Stimulated activated CD4-positive, alpha-beta T cell treated with anti-CD3 and anti-CD28 coated beads, Interleukin-15, amount 100 ng/mL, for 1 hour (primary cell): Measurements from ENCODE around the gene UBA7.
"Not testable (repeated sequence)": the region's sequence is repeated elsewhere in the genome, so short reads cannot be mapped to it uniquely, and the experiment has no call there.

Experiments
- DNase-seq, 2 donors: peaks; one replicate each; pipeline ENCODE4 v3.0.0-alpha.2; 2020; ENCODE audit warnings: low read depth in 1 of 2, low spot score in 1 of 2

The UBA7 gene, protein sequence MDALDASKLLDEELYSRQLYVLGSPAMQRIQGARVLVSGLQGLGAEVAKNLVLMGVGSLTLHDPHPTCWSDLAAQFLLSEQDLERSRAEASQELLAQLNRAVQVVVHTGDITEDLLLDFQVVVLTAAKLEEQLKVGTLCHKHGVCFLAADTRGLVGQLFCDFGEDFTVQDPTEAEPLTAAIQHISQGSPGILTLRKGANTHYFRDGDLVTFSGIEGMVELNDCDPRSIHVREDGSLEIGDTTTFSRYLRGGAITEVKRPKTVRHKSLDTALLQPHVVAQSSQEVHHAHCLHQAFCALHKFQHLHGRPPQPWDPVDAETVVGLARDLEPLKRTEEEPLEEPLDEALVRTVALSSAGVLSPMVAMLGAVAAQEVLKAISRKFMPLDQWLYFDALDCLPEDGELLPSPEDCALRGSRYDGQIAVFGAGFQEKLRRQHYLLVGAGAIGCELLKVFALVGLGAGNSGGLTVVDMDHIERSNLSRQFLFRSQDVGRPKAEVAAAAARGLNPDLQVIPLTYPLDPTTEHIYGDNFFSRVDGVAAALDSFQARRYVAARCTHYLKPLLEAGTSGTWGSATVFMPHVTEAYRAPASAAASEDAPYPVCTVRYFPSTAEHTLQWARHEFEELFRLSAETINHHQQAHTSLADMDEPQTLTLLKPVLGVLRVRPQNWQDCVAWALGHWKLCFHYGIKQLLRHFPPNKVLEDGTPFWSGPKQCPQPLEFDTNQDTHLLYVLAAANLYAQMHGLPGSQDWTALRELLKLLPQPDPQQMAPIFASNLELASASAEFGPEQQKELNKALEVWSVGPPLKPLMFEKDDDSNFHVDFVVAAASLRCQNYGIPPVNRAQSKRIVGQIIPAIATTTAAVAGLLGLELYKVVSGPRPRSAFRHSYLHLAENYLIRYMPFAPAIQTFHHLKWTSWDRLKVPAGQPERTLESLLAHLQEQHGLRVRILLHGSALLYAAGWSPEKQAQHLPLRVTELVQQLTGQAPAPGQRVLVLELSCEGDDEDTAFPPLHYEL

DNA sequence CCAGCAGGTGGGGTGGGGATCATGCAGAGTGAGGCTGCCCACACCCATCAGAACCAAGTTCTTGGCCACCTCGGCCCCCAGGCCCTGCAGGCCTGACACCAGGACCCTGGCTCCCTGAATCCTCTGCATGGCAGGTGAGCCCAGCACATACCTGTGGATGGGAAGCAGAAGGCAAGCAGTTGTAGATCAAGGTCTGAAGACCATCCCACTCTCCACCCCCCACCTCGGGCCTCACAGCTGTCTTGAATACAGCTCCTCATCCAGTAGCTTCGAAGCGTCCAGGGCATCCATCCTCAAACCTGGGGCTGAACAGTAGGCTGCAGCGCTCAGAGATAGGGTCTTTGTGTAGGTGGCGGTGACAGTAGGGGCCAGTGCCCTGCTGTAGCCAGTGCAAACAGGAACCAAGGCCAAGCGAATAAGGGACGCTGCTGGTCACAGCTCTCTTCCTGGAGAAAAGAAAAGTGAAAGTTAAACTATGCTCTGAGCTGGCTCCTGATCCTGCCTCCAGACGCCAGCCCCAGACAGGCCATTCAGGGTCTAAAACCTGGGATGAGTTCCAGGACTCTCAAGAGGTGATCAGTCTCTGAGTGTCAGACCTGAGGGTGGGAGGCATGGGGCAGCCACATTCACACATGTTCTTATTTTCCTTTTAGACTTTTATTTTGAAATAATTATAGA lies at the start of gene UBA7:
UBA7 (minus strand) TSS at position 457 of the 678 bp plus-strand sequence; CDS start at position 291, 166 bp downstream.
- no peak for DNase-seq

DNA sequence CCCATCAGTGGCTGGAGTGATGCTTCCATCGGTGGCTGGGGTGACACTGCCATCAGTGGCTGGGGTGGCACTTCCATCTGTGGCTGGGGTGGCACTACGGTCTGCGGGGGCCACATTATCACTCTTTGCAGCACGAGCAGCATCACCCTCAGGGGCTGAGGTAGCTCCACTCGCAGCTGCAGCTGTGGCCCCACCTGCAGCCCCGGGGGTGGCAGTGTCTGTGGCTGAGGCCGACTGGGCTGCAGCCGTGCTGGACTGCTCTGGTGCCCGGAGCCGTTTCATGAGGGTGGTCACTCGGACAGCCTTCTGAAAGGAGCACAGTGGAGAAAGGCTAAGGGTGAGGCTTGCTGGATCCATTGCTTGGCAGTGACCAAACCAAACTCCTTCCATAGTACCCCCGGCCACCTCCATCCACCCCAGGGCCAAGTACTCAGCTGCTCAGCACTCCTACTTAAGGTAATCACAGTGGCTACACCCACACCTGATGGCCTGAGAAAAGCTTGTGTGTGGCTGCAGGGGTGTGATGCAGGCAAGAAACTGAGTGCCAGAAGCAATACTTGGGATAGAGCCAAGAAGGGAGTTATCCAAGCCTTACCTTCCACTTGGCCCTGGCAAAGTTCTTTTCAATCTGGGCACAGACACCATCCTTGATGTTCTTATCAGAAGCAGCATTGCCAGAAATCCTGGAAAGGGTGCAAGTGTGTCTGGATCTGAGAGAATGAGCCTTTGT lies 46.0 kb upstream of the UBA7 start:
- no peak for DNase-seq

DNA sequence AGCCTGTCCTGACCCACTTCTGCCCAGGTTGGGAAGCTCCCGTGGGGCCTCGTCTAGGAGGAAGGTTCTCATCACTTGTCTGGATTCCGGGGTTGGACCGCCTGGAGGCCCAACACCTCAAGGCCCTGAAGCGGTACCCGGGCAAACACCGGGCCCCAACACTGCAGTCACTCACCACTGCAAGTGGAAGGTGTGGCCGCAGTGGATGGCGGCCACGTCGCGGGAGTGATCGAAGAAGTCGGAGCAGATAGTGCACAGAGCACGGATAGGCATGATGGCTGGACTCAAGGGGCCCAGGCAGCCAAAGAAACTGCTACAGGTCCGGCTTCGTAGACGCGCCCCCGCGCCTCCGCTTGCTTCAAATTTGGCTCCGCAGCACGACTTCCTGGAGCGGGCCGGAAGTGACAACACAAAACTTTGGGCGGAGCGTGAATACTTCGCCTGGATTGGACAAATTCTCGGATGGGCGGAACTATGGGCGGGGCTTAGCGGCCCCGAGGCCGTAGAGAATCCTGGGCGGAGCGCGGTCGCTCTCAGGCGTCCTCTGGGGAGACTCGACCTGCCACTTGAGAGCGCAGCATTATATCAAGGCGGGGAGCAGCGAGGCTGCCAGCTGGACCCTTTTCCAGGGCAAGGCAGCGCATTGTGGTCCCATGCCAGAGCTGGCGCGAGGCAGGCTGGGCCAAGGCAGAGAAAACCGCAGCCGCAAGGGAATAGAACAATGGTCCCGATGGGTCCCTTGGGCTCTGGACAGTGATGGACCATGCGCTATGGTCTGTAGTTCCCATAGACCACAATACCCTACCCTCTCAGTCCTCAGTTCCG lies 42.6 kb upstream of the UBA7 start, which contains the start of gene TRAIP:
TRAIP (minus strand) TSS at position 384 of the 825 bp plus-strand sequence; CDS start at position 273, 111 bp downstream.
- peak; percentile 86 for DNase-seq

DNA sequence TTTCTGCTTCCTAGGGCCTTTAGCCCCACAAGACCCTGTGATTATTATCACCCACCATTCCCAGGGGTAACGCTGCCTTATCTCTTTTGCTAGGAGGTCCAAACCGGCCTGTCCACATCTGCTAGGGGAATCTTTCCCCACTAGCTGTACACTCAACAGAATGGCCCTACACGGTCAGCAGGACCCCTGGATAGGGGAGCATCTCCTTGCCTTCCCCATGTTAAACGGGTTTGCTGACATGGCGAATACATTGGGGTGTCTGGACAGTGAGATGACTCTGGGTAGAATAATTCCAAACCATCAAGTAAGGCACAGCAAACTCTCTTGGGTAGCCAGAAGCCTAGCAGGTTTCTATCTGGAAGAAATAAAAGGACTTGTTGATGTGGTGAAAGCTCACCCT lies 41.9 kb upstream of the UBA7 start:
- DNase-seq, result no peak

DNA sequence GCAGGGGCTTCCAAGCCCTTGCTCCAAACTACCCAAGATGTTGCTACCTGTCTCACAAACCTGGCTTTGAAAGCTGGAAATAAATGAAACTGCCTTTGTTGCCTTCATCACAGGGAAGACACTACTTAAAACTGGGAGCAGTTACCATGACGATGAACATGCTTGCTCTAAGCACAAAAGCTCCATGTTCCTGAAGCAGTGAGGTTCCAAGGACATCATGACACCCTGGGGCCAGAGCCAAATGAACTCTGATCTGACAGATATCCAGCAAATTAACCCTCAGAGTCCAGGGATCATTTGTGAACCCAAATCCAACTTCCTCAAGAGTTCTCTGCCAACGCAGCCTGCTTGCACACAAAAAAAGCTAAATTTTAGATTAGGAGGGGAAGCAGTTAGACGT lies 31.9 kb upstream of the UBA7 start:
- no peak for DNase-seq

DNA sequence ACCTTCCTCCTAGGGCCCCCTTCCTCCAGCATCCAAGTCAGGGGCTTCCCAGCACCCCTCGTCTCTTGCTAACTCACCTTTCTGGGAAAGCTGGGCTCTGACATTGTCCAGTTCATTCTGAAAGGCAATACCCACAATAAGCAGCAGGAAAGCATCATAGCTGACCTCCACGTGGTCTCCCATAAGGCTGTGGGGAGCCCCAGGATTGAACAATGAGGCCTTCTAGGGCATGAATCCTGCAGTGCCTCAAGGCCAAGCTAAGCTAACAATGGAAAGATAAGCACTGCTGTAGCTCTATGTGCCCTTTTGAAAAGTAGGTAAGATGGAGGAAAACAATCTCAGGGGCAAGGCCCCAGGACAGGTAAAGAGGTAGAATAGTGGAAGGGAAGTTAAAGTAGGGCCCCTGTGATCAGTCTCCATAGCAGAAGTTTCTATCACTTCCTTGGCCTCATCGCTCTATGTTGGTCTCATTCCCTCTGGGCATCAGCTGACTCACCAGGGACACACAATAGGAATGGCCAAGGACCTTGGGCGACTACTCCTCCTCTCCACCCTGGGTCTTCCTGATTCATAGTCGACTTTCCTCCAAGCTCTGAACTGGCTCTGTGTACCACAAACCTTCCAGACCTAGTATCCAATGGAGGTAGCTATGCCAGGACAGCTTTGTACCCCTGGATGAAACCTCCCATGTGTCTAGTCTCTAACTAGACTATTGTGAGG lies 30.9 kb upstream of the UBA7 start:
- no peak for DNase-seq

DNA sequence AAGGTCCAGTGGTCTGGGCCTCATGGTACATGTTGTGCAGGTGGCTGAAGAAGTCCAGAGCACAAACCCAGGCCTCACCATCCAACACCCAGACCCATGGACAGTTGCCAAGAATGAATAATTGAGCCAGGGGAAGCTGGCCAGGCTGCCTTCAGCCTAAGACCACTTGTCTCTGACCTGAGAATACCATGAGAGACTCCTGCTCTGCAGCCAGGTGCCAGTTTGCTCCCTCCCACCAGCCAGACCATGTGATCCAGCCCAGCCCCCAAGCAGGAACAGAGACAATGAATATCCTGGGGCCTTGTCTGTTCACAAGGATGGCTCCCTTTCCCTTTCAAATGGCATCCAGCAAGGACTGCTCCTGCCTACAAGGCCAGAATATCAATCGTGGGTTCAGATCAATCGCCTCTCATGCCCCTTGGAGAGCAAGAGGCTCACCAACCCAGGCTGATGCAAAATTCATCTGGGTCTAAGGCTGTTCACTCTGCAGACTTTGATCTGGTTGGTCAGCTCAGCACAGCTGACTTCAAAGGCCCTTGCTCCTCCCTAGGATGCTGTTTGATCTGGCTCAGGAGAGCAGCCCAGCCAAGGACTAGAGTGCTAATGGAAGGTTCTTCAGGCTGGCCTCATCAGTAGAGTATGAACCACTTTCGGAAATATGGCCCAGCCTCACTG lies 29.2 kb upstream of the UBA7 start:
- DNase-seq, result no peak

DNA sequence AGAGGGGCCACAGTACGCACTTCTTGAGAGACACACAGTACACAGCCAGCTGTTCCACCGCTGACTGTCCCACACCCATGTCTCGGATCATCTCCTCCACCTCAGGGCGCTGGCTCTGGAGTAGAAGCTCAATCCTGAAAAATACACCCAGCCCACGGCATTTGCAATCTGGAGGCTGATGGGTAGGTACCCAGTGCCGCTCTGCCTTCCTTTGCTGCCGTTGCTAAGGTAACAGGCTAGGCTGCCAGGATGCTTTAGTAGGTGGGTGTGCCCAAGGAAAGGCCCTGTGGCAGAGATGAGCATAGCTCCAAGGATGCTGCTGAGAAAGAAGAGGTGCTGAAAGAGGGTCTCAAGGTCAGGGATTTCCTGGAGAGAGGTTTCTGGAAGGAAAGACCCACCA lies 28.1 kb upstream of the UBA7 start:
- DNase-seq, result no peak

DNA sequence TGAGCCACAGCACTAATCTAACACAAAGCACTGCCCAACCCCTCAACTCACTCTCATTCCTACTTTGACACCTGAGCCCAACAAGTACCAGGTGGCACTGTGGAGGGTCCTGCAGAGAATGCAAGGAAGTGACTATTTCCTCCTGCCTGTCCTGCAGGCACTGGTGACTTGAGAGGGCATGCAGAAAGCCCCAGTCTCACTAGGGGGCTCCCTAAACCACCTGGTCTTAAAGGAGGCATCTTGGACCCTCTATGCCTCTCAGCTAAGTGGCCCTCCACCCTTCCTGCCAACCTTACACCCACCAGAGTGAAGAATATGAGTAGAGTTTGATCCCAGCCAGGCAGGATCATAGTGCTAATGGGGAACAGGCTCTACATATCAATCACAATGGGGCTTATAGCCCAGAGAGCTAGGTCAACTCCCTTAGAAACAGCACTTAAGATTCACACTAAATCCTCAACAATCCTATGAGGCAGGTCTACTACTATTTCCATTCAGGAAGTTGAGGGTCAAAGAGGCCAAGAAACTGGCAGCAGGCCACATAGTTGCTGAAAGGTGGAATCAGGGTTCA lies 27.5 kb upstream of the UBA7 start:
- no peak for DNase-seq

DNA sequence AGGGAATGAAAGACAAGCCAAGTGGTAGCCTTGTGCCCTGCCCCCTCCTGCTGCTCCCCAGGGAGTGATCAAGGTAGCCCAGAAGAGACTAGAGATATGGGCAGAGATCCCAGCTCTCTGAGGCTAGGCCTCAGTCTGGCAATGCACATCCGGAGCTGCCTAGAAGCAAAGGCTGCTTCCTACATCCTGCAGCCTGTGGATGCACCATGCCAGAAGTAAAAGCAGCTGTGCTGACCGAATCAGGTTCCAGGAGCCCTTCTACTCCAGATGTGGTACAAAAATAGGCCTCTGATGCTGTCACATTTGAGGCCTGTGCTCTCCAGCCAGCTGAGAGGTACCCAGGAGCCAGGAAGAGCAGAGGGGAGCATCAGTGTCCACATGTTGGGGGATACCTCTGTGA lies 26.6 kb upstream of the UBA7 start:
- no peak for DNase-seq

DNA sequence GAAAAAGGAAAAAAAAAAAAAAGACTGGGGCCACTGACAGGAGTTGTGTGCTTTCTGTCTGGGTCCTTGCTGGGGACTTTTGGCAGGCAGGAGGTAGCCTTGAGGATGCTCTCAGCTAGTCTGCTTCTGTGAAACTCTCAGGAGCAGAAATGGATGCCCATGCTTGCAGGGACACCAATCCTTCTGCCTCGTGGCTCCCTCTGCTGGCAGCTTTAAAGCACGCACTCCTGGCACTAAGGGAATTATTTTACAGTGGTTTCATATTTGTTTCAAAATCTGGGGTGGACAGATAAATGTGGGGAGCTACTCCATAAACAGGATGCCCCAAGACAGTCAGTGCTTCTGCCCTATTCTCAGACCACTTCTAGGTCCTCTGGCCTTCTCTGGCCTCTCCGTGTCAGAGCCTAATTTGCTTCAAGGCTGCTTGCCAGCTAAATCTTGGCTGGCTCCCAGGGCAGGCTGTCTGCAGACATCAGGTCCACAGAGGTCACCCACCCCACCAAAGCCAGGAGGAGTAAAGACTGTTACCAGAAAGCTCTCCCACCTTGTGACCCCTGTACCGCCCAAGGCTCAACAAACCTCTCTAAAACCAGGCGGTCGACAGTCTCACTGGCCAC lies 25.5 kb upstream of the UBA7 start:
- peak; percentile 55 to 59 for DNase-seq

DNA sequence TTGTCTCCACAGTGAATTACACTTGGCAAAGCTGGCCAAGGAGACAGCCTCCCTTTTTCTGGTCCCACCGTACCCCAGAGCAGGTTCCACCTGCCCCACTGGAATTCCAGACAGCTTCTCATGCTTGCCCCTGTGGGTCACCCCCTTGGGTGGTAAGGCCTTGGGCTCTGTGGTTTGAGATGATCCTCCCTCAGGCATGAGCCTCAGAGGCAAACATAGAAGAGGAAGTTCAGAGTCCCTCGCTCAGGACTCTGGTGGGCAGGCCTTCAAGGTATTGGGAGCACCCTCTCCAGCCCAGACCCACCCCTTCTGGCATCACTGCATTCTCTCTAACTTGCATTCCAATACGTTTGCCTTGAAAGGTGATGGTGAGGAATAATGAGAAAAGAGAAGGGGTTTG lies 17.6 kb upstream of the UBA7 start:
- no peak for DNase-seq

DNA sequence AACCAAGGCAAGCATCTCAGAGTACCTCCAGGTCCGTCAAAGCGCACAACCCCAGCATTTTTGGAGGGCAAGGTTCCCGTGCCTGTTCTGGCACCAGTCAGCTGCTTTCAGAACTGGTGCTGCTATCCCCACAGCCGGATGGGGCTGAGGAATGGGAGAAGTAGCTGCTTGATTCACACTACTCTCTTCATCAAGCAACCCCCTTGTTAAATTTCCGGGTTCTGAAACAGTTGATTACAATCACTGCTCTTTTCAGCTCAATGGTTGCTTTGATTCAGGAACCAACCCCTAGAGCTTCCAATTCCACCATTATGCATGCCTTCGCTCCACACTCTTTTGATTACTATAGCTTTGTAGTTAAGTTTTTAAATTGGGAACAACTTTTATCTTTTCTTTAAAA lies 12.3 kb upstream of the UBA7 start:
- no peak for DNase-seq

DNA sequence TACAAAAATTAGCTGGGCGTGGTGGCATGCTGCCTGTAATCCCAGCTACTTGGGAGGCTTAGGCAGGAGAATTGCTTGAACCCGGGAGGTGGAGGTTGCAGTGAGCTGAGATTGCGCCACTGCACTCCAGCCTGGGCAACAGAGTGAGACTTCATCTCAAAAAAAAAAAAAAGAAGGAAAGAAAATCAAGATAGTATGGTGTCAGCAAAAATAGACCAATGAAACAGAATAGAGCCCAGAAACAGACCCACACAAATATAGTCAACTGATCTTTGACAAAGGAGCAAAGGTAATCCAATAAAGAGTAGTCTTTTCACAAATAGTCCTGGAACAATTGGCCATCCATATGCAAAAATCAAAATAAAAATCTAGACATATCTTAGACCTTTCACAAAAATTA lies 9.4 kb upstream of the UBA7 start:
- not testable (repeated sequence) for DNase-seq

DNA sequence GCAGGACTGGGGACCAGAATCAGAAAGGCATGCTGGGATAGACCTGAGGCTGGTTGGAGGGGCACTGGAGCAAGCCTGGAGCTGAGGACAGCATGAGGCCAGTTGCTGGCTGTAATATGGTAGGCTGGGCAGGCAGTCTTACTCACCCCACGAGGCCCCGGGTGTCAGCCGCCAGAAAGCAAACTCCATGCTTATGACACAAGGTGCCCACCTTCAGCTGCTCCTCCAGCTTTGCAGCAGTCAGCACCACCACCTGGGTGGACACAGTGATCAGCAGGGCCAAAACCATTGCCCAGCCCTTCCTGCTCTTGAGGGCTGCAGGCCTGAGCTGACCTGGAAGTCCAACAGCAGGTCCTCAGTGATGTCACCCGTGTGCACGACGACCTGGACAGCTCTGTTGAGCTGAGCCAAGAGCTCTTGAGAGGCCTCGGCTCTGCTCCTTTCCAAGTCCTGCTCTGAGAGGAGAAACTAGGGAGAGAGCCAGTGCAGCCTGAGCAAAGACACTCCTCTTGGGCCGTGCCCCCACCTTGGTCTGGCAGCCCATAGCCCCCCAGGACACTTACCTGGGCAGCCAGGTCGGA lies 747 bp downstream of the UBA7 start:
- no peak for DNase-seq

DNA sequence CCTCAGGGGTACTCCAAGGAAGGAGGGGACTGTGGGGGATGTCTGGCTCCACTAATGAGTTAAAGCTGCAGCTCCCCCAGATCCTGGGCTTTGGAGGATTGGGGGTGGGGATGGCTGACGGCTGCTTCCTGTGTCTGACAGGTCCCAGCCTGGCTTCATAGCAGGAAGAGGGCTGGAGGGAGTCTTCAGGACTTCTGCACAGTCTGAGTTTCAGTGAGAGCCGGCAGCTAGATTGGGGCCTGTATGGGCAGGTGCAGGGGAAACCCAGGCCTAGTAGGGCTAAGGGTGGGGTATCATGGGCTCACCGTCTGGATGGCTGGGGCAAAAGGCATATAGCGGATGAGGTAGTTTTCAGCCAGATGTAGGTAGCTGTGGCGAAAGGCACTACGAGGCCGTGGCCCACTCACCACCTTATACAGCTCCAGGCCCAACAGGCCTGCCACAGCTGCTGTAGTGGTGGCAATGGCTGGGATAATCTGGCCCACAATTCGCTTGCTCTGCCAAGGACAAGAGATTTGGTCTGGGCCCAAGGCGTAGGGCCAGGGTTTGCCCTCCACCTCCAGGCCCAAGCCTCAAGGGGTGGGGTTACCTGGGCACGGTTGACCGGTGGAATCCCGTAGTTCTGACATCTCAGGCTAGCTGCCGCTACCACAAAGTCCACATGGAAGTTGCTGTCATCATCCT lies 6.2 kb downstream of the UBA7 start:
- no peak for DNase-seq

DNA sequence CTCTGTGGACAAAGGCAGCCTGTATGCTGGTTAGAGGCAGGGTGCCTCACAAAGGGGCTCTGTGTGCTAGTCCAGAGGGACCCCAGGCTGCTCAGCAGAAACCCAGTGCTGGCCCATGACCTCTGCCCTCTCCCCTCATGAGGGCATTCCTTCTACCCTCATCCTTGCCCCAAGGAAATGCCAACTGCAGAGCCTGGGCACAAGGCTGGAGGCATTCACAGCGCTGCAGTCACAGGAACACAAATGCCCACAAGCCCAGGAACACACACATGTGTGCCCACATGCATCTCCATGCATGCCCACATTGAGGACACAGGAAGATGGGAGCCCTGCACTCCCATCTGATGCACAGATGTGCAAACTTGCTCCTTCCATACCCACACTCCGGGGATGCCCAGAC lies 6.9 kb downstream of the UBA7 start:
- DNase-seq, result no peak
